Measurements from ENCODE around the gene CA7.

CA7 gene

GRCh38 chr16:66872943-66873684 is 28.9 kb downstream of the CA7 start (continued):
- peak; percentile 50; the same call in 1 of the 2 replicates for TF ChIP-seq ZBTB11 (tag by site-specific recombination; conservative IDR thresholded peaks at IDR 0.05; ENCODE audit: low read depth)
- no peak for TF ChIP-seq REST (tag by site-specific recombination; IDR thresholded peaks at IDR 0.05)
- TF ChIP-seq ZNF776 (tag by site-specific recombination; IDR thresholded peaks at IDR 0.05; ENCODE audit: borderline replicate concordance): no peak
- TF ChIP-seq ZFP69B (tag by site-specific recombination; IDR thresholded peaks at IDR 0.05): no peak
- TF ChIP-seq ZNF692 (tag by site-specific recombination; IDR thresholded peaks at IDR 0.05): peak; percentile 82
- peak; percentile 53; the same call in 1 of the 2 replicates for TF ChIP-seq ZNF10 (tag by site-specific recombination; IDR thresholded peaks at IDR 0.05)
- peak; percentile 40; the same call in 1 of the 2 replicates for TF ChIP-seq KLF17 (tag by site-specific recombination; IDR thresholded peaks at IDR 0.05)

- H3K4me1 ChIP-seq (ENCODE audit: control insufficient read depth, insufficient read depth, low read length): no peaks in the 10 kb centered on the region
- H3K36me3 ChIP-seq (ENCODE audit: control insufficient read depth in 2 of 2, insufficient read depth in 1 of 2, low read length in 2 of 2): no peaks in the 10 kb centered on the region
- CTCF ChIA-PET: interaction anchor here (1.1 to 7.5 kb wide), 17 partner anchors 8 to 215 kb away, joined by 3 to 74 read pairs (median 4); partner anchors contain the start of gene NAE1
- no peak for TF ChIP-seq ZSCAN4 (tag by site-specific recombination; IDR thresholded peaks at IDR 0.05)
- TF ChIP-seq ZNF155 (tag by site-specific recombination; IDR thresholded peaks at IDR 0.05): no peak
- no peaks in the 10 kb centered on the region for H3K9me3 ChIP-seq (ENCODE audit: control insufficient read depth, insufficient read depth, low read depth, low read length)
- POLR2A ChIA-PET: interaction anchor here (0.8 to 1.3 kb wide), 7 partner anchors 43 to 177 kb away, joined by 3 to 13 read pairs (median 4); partner anchors contain the start of genes CIAO2B, CMTM4 and NAE1
- H3K27ac ChIP-seq (ENCODE audit: extremely low read depth, low read depth, low read length): no peak overlapping the region
- no peak overlapping the region for H3K4me3 ChIP-seq (ENCODE audit: low read depth, low read length)
Observed at GRCh38 chr16:66873685-66874055, 29.5 kb downstream of the CA7 start.

Data from HEK293 (cell line).